H1 (cell line): ENCODE measurements around the gene IL22RA2. TPM values are rescaled to one million over a fixed set of nuclear protein-coding genes. Genes with fewer than 3 reads are reported as not detected.

Experiments
- CTCF ChIA-PET: fragments of 300-600 bp; sonication (Branson Sonifier 250); formaldehyde crosslinking; loops from one replicate; lab custom pipeline; 2021; ENCODE audit not compliant: partially characterized antibody; lab: Charles Lee
- POLR2A ChIA-PET: fragments of 300-600 bp; sonication (Branson Sonifier 250); formaldehyde crosslinking; loops from one replicate; lab custom pipeline; 2021; ENCODE audit warnings: inconsistent platforms; ENCODE audit not compliant: partially characterized antibody; lab: Charles Lee
- DNase-seq, 2 experiments: peaks; one replicate each; pipeline versions ENCODE4 v3.0.0 to v3.0.0-alpha.2; 2010 to 2022; ENCODE audit warnings: low spot score in 2 of 2, low read depth in 1 of 2, mixed read lengths in 1 of 2
- FAIRE-seq: peaks from 2 replicates; lab custom pipeline; 2011; peaks lifted over from hg19 to GRCh38; lab: Jason Lieb, UNC
- H2AFZ ChIP-seq: 2 replicates; pipeline ENCODE4 v1.8.1; 2012; ENCODE audit warnings: low read length, inconsistent platforms
- H2AK5ac ChIP-seq: 2 replicates; pipeline ENCODE4 v1.6.1; 2013; ENCODE audit warnings: low read depth, low read length
- H2BK120ac ChIP-seq: replicated peaks from 2 replicates; pipeline ENCODE3; 2013; ENCODE audit warnings: low read depth, low read length, inconsistent platforms
- H2BK12ac ChIP-seq: 2 replicates; pipeline ENCODE4 v1.6.1; 2013; ENCODE audit warnings: low read depth, low read length
- H2BK15ac ChIP-seq: 2 replicates; pipeline ENCODE4 v1.6.1; 2013; ENCODE audit warnings: low read length
- H2BK20ac ChIP-seq: 2 replicates; pipeline ENCODE4 v1.6.1; 2013; ENCODE audit warnings: low read length
- H2BK5ac ChIP-seq: 2 replicates; pipeline ENCODE4 v1.6.1; 2013; ENCODE audit warnings: low read depth, low read length
- H3K14ac ChIP-seq: 2 replicates; pipeline ENCODE4 v1.6.1; 2013; ENCODE audit warnings: inconsistent platforms; ENCODE audit not compliant: insufficient read length
- H3K18ac ChIP-seq: 2 replicates; pipeline ENCODE4 v1.6.1; 2013; ENCODE audit warnings: low read length; ENCODE audit errors: extremely low read depth
- H3K23ac ChIP-seq: 2 replicates; pipeline ENCODE4 v1.6.1; 2013; ENCODE audit warnings: inconsistent platforms; ENCODE audit not compliant: insufficient read length
- H3K23me2 ChIP-seq: 2 replicates; pipeline ENCODE4 v1.6.1; 2013; ENCODE audit warnings: low read depth, low read length
- H3K27ac ChIP-seq: 2 replicates; pipeline ENCODE4 v1.6.1; 2011; ENCODE audit warnings: low read depth, low read length, inconsistent platforms
- H3K27me3 ChIP-seq, 4 experiments: replicated peaks in 1 of 4; 1 replicate in 1 of 4; 2 replicates in 3 of 4; pipeline versions ENCODE4 v1.6.1 to v1.8.1; 2011 to 2013; ENCODE audit warnings: low read length in 3 of 4, mild to moderate bottlenecking in 3 of 4, inconsistent platforms in 2 of 4, mixed read lengths in 2 of 4, moderate library complexity in 1 of 4; ENCODE audit not compliant: control insufficient read depth in 3 of 4, insufficient read depth in 3 of 4; ENCODE audit errors: extremely low read depth in 1 of 4
- H3K36me3 ChIP-seq, 4 experiments: 2 replicates each; pipeline versions ENCODE4 v1.6.1 to v1.8.1; 2011 to 2013; ENCODE audit warnings: mild to moderate bottlenecking in 4 of 4, low read length in 3 of 4, moderate library complexity in 2 of 4, control low read depth in 1 of 4, inconsistent platforms in 1 of 4; ENCODE audit not compliant: insufficient read depth in 4 of 4, control insufficient read depth in 2 of 4
- H3K4ac ChIP-seq: replicated peaks from 2 replicates; pipeline ENCODE3; 2013; ENCODE audit warnings: low read length, low read depth, mixed read lengths, inconsistent platforms; ENCODE audit not compliant: insufficient read length
- H3K4me1 ChIP-seq, 4 experiments: replicated peaks in 1 of 4; 1 replicate in 1 of 4; 2 replicates in 3 of 4; pipeline versions ENCODE4 v1.6.1 to v1.8.1; 2011 to 2013; ENCODE audit warnings: low read length in 3 of 4, inconsistent platforms in 2 of 4, mixed read lengths in 1 of 4; ENCODE audit not compliant: insufficient read depth in 4 of 4, control insufficient read depth in 3 of 4
- H3K4me2 ChIP-seq, 2 experiments: 2 replicates each; pipeline versions ENCODE4 v1.6.1 to v1.8.1; 2011 to 2013; ENCODE audit warnings: low read depth in 2 of 2, low read length in 2 of 2, control low read depth in 1 of 2, inconsistent platforms in 1 of 2, mild to moderate bottlenecking in 1 of 2; ENCODE audit not compliant: insufficient read depth in 1 of 2
- H3K4me3 ChIP-seq, 4 experiments: fragments of 200-600, 300-600 bp in 1 of 4; sonication (generic), shearing (Covaris generic), sonication (Bioruptor Twin) in 1 of 4; 2 replicates each; pipeline versions ENCODE4 v1.5.1 to v1.8.1; 2011 to 2016; ENCODE audit warnings: low read length in 4 of 4, low read depth in 3 of 4, control low read depth in 2 of 4, inconsistent platforms in 2 of 4, mild to moderate bottlenecking in 2 of 4, mixed read lengths in 1 of 4, moderate library complexity in 1 of 4; ENCODE audit not compliant: insufficient read depth in 2 of 4; ENCODE audit errors: extremely low read depth in 1 of 4
- H3K56ac ChIP-seq: replicated peaks from 2 replicates; pipeline ENCODE3; 2013; ENCODE audit warnings: low read depth, mild to moderate bottlenecking, mixed read lengths, low read length, inconsistent platforms; ENCODE audit not compliant: insufficient read length
- H3K79me1 ChIP-seq: 2 replicates; pipeline ENCODE4 v1.6.1; 2013; ENCODE audit warnings: low read depth, low read length, control low read depth
- H3K79me2 ChIP-seq, 2 experiments: 2 replicates each; pipeline versions ENCODE4 v1.6.1 to v1.8.1; 2012 to 2013; ENCODE audit warnings: low read length in 2 of 2, mild to moderate bottlenecking in 2 of 2, inconsistent platforms in 1 of 2; ENCODE audit not compliant: insufficient read depth in 2 of 2, control insufficient read depth in 1 of 2
- H3K9ac ChIP-seq, 4 experiments: replicated peaks in 1 of 4; 1 replicate in 1 of 4; 2 replicates in 3 of 4; pipeline versions ENCODE4 v1.6.1 to v1.8.1; 2011 to 2013; ENCODE audit warnings: low read depth in 3 of 4, low read length in 3 of 4, control low read depth in 2 of 4, mild to moderate bottlenecking in 2 of 4, moderate library complexity in 2 of 4, inconsistent platforms in 1 of 4; ENCODE audit errors: extremely low read depth in 1 of 4
- H3K9me3 ChIP-seq, 2 experiments: 2 replicates each; pipeline versions ENCODE4 v1.6.1 to v1.8.1; 2012 to 2013; ENCODE audit warnings: mild to moderate bottlenecking in 2 of 2, moderate library complexity in 2 of 2, control low read depth in 1 of 2, inconsistent platforms in 1 of 2, low read depth in 1 of 2, low read length in 1 of 2, mixed read lengths in 1 of 2; ENCODE audit not compliant: insufficient read depth in 2 of 2
- H4K20me1 ChIP-seq, 2 experiments: replicated peaks in 1 of 2; 2 replicates each; pipeline versions ENCODE3 to v1.8.1; 2011 to 2013; ENCODE audit warnings: inconsistent platforms in 2 of 2, low read length in 2 of 2, mild to moderate bottlenecking in 1 of 2; ENCODE audit not compliant: insufficient read depth in 2 of 2, control insufficient read depth in 1 of 2
- H4K5ac ChIP-seq: 2 replicates; pipeline ENCODE4 v1.6.1; 2013; ENCODE audit warnings: low read length, low read depth, mixed read lengths, inconsistent platforms; ENCODE audit not compliant: insufficient read length
- H4K8ac ChIP-seq: 2 replicates; pipeline ENCODE4 v1.8.0; 2013; ENCODE audit warnings: mild to moderate bottlenecking, moderate library complexity, low read length, inconsistent platforms; ENCODE audit not compliant: insufficient read depth; ENCODE audit errors: extremely low read depth
- H4K91ac ChIP-seq: replicated peaks from 2 replicates; pipeline ENCODE3; 2013; ENCODE audit warnings: low read length, mixed read lengths, inconsistent platforms; ENCODE audit not compliant: insufficient read length
- SRF ChIP-seq: IDR thresholded peaks from 2 replicates; pipeline ENCODE4 v1.6.1; 2011; ENCODE audit warnings: mild to moderate bottlenecking, low read depth, low read length, moderate library complexity
- WGBS, 2 experiments: shearing (Covaris generic) in 1 of 2; methylation state at CpG; one replicate each; pipeline versions ENCODE4 v1.1.6 to v1.1.7; 2013 to 2015; ENCODE audit warnings: low lambda C conversion rate in 2 of 2, mixed read lengths in 2 of 2, inconsistent platforms in 1 of 2, low coverage in 1 of 2, missing lambda C conversion rate in 1 of 2; ENCODE audit not compliant: insufficient replicate concordance in 2 of 2, insufficient coverage in 1 of 2, insufficient read length in 1 of 2; ENCODE audit errors: extremely low coverage in 1 of 2, missing lambda C conversion rate in 1 of 2; 5-methylcytosine and 5-hydroxymethylcytosine counted together
- polyA plus RNA-seq, 7 experiments: library from polyadenylated mRNA; depleted of rRNA in 3 of 7; stranded (reverse) in 5 of 7; unstranded in 2 of 7; fragments of >200 nt in 5 of 7; fragments of 200-250 nt in 2 of 7; gene quantifications; 1 replicate in 5 of 7; 2 replicates in 1 of 7; 4 replicates in 1 of 7; pipeline versions ENCODE4 v1.2.1 to v1.2.3, GENCODE V29; 2011 to 2013; ENCODE audit warnings: missing spikeins in 2 of 7, mixed read lengths in 2 of 7
- total RNA-seq: library from RNA; stranded (reverse); fragmentation: NEBNext Ultra II Directional; extraction: Animal tissue kit (Norgen Biotek cat#: 25700); gene quantifications from 2 replicates; pipeline ENCODE4 v1.2.1, GENCODE V29; 2021

IL22RA2 gene
- total and polyA plus RNA-seq, 2 of the 8 experiments (the other 6 are each of a cell fraction or from before 2014, with no cell fraction given), result not detected

DNA sequence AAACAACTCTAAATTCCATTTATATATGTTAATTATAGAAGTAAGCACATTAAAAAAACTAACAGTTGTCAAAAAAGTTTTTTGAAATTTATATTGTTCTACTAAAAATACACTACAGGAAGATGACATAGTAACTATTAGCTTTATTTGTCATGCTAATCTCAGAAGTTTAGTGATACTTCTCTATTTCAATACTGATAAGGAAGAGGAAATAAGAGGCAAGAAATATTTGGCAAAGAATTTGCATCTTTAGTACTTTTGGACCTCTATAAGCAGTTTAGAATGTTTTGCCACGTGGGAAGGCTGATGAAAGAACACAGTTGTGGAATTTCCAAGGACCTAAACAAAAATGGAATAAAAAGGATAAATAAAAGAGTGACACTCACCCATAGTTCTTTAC, 33.1 kb upstream of the IL22RA2 start:
- H3K56ac ChIP-seq, result no peak overlapping the region
- H3K4me2 ChIP-seq, result no peak overlapping the region
- no peak for TF ChIP-seq SRF
- H2AFZ ChIP-seq, result no peak overlapping the region
- H2BK120ac ChIP-seq, result no peak overlapping the region
- H2BK15ac ChIP-seq, result no peak overlapping the region
- no peak overlapping the region for H3K18ac ChIP-seq
- H3K23ac ChIP-seq, result no peak overlapping the region
- H3K9me3 ChIP-seq, result peaks cover 14 to 19% of the 10 kb centered on the region in 2 experiments; a peak in 3 of 4 replicates
- H2AK5ac ChIP-seq, result no peak overlapping the region
- no peak overlapping the region for H3K27ac ChIP-seq
- DNase-seq (no peak), FAIRE-seq (no peak)
- H3K79me1 ChIP-seq, result peaks cover 2% of the 10 kb centered on the region; the same call in 1 of the 2 replicates
- H3K4me3 ChIP-seq, result no peak overlapping the region
- H2BK12ac ChIP-seq, result no peak overlapping the region
- peaks cover 7 to 51% (median 28%) of the 10 kb centered on the region in 4 experiments; a peak in 7 of 8 replicates for H3K36me3 ChIP-seq
- H3K79me2 ChIP-seq, result peaks cover 0 to 31% of the 10 kb centered on the region in 2 experiments; a peak in 2 of 4 replicates
- no peaks in the 10 kb centered on the region for H3K4me1 ChIP-seq
- H4K91ac ChIP-seq, result no peak overlapping the region
- H3K27me3 ChIP-seq, result no peaks in the 10 kb centered on the region
- H2BK20ac ChIP-seq, result no peak overlapping the region
- H4K8ac ChIP-seq, result no peak overlapping the region
- CTCF ChIA-PET, result no interaction called here
- H3K23me2 ChIP-seq, result no peaks in the 10 kb centered on the region; the same call in 1 of the 2 replicates
- no peaks in the 10 kb centered on the region for H4K20me1 ChIP-seq
- no peak overlapping the region for H2BK5ac ChIP-seq
- POLR2A ChIA-PET, result no interaction called here
- no peak overlapping the region for H3K9ac ChIP-seq
- no peak overlapping the region for H3K14ac ChIP-seq
- no peak overlapping the region for H3K4ac ChIP-seq
- WGBS, 2 experiments, result 100% methylated on average over 1 of the region's 1 CpG; no CpG with 5 or more reads in 1 of the 2 experiments
- H4K5ac ChIP-seq, result no peak overlapping the region
